NT2/D1 (cell line): Measurements from ENCODE around the gene SH3BP4.

Experiments used
- SUZ12 ChIP-seq: IDR thresholded peaks from 2 replicates; pipeline ENCODE4 v1.6.1; 2011; ENCODE audit not compliant: insufficient read length, insufficient read depth; ENCODE audit errors: extremely low read depth
- YY1 ChIP-seq: IDR thresholded peaks from 2 replicates; pipeline ENCODE4 v1.6.1; 2011; ENCODE audit not compliant: insufficient read length, insufficient read depth

GRCh38 chr2:234939996-234940395, 11.8 kb upstream of the SH3BP4 start:
- no peak for TF ChIP-seq YY1
- TF ChIP-seq SUZ12: no peak
